Esophagus muscularis mucosa (tissue), 3 donors: Measurements from ENCODE around the gene NCOA3.

Source experiments
- CTCF ChIP-seq, 3 experiments: fragments of 200-600 bp in 2 of 3; fragments of 450-650 bp in 1 of 3; sonication (generic) in 2 of 3; IDR thresholded peaks; one replicate each; pipeline ENCODE4 v1.5.1; 2017 to 2019; ENCODE audit warnings: antibody characterized with exemption in 3 of 3, mild to moderate bottlenecking in 2 of 3, moderate library complexity in 1 of 3
- EP300 ChIP-seq: sonication (generic); formaldehyde crosslinking; IDR thresholded peaks from one replicate; pipeline ENCODE4 v1.6.1; 2017; ENCODE audit warnings: antibody characterized with exemption

GRCh38 chr20:47476452-47476851 is 25.2 kb upstream of the NCOA3 start:
- TF ChIP-seq CTCF (IDR thresholded peaks at IDR 0.05) (no peak), EP300 (no peak)
